ENCODE measurements around the gene TP63. TPM values are rescaled to one million over a fixed set of nuclear protein-coding genes. Genes with fewer than 3 reads are reported as not detected.
A peak's percentile ranks its signal among the peaks of the same experiment; 100 is the strongest.

TP63 gene
- total RNA-seq, 1 experiment from 2014 or later, result 1.7 TPM

DNA sequence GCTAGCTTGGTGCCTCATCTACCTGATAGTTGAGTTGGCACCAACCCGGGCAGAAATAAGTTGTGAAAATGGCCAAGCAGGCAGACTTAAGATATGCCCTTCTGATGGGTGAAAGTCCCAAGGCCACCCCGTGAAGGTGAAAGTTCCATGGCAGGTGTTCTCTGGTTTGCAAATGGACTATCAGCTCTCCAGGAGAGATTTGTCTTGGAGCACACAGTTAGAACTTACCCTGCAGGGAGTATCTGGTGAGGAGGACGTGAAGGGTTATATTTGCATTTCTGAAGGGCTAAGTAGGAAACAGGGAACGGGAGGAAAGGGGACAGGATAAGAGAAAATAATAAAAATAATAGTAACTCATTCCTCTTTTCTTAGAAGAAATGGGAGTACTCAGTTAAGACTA is 220.5 kb downstream of the TP63 start:
- no peak for DNase-seq (ENCODE audit: low spot score)

DNA sequence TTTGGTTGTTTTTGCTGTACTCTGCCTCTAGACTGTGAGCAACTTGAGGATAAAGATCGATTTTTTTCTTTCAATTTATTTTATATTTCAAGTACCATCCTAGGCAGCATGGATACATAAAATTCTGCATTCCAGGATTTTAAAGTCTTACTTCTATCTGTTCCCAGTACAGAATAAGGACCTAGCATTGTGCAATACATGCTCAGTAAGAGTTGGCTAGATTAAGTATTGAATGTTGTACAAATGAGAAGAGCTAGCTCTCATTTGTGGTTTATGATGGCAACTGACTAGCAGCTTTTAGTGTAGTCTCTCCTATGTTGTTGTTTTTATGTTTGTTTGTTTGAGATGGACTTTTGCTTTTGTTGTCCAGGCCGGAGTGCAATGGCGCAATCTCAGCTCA is 222.7 kb downstream of the TP63 start:
- DNase-seq (ENCODE audit: low spot score), result no peak

DNA sequence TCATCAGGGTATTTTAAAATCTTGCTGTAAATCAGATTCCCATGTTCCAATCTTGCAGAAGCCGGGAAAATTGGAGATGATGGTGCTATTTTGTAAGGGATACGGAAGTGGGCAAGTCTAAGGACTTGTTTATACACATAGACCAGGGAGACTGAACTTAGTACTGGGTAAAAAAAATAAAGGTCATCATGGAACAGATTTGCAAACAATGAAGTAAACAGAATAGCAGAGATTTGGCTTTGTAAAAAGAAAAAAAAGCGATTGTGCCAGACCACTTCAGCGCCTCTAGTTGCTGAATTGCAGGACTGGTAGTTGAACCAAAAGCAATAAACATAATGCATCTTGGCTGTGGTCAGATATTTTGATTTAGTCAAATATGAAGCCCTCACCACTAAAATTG is 229.1 kb downstream of the TP63 start:
- DNase-seq (ENCODE audit: low spot score), result no peak

DNA sequence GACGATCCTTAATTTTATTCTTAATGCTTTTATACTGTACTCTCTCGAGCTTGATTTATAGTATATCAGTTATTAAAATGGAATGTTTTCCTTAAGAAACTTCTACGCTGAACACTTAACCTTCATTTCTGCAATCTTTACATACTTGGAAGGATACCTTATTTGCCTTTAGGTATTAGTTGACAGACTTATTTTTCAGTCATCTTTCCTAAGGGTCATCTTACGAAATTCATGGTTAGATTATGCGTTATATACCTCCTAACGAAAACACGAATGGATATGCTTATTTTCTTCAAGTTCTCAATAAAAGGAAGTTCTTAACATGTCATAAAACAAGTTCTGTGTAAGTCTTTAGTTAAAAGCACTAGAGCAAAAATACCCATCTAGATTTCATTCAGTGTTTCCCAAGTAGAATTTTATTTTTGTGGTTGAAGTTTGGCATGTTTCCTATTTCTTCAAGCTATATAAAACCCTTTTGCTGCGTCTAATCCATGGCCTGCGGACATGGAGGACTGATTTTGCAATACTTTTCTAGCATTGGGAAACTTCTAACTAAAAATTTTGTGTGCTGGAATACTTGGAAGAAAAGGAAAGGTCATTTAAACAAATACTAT is 231.3 kb downstream of the TP63 start:
- DNase-seq (ENCODE audit: low spot score), result peak; percentile 77

DNA sequence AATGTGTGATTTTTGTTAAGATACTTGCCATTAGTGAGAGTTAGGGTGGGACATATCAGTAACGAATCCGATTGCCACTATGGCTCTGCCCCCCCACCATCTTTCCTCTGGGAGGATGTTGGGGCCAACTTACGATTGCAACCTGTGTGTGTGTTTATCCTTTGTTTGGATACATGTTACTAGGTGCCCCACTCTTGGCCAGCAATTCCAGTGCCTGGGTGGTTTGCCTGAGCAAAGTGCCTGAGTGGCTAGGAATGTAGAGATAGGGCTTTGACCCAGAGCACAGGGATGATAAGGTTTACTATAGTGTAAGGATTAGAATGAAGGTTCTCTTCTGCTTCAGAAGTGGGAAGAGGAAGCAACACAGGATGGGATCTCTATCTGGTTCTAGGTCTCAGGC is 231.8 kb downstream of the TP63 start:
- DNase-seq (ENCODE audit: low spot score), result peak; percentile 64

DNA sequence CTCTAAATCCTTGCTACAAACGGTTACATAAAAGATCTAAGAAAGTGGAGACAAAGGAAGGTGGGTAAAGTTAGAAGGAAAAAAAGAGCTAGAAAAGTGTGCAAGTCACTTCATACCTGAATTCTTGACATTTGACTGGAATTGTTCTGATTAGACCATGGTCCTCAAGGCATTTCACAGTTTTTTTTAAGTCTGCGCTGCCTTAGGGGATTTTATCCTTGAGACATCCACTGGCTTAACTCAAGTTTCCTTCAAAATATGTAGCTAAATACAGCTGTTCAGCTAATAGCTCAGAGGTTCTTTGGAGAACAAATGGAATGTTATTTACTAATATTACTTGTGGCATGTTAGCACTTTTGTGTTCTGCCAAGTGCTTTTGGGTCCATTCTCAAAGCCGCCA is 236.9 kb downstream of the TP63 start:
- DNase-seq (ENCODE audit: low spot score), result no peak

DNA sequence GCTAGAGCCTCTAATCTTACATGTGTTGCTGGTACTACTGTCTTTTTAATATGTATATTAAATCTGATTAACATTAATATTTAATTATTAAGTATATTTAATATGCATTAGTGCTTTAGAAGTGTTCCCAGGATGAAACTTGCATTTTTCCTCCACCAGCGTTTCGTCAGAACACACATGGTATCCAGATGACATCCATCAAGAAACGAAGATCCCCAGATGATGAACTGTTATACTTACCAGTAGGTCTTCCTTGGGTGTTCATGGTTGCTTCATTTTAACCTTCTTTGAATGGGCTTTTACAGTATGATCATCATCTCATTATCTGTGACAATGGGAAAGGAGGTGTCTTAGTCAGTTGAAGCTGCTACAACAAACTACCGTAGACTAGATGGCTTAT is 238.0 kb downstream of the TP63 start:
- no peak for DNase-seq (ENCODE audit: low spot score)

DNA sequence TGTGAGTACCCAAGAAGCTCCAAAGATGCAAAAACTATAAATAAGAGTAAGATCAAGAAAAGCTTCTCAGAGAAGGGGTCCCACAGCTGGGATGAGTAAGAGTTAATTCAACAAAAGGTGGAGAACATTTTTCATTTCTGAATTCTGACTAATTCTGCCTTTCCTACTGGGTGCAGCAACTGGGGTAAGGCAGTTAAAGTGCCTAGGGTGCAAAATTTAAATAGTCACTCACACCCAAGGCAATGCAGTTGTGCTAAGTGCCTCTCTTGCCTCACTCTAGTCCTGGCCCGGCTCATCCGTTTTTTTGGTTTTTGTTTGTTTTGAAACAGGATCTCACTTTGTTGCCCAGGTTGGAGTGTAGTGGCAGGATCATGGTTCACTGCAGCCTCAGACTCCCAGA is 240.2 kb downstream of the TP63 start:
- no peak for DNase-seq (ENCODE audit: low spot score)

DNA sequence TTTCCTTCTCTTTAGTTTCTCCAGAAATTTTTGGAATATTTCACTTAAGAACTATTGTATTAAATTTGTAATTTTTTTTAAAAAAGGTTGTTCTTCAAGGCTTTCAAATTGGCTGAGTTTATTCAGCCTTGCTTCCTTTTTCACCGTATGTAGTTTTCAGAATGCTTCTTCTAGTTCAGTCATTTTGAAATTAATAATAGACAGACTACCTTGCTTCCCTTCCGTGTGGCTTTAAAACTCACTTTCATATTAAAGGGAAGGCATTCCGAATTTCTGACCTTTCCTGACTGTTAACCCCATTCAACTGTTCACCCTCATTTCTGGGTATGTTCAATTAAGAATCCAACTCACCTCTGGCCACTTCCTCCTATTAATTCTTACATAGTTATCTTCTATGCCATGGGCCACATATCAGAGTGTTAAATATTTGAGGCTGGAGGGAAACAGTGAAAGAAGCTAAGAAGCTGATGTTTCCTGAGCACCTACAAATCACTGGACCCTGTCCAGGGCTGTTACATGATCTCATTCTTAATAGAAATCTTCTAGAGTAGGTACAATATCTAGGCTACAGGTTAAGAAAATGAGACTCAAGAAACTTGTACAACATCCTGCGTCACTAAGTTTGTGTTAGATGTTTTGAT is 252.0 kb downstream of the TP63 start:
- no peak for DNase-seq (ENCODE audit: low spot score)

DNA sequence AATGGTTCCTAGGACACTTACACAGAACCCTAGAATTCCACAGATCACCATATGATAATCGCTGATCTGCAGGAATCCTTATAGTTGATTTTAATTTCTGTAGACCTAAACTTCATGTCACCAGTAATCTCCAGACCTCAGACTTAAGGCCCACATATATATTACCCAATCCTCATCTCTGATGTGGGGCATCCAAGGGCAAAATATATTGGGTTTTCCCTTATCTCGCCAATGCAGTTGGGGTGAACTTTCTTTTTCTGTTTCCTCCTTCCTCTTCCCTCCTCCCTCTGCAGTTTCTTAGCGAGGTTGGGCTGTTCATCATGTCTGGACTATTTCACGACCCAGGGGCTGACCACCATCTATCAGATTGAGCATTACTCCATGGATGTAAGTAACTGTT is 259.3 kb downstream of the TP63 start:
- DNase-seq (ENCODE audit: low spot score), result no peak

DNA sequence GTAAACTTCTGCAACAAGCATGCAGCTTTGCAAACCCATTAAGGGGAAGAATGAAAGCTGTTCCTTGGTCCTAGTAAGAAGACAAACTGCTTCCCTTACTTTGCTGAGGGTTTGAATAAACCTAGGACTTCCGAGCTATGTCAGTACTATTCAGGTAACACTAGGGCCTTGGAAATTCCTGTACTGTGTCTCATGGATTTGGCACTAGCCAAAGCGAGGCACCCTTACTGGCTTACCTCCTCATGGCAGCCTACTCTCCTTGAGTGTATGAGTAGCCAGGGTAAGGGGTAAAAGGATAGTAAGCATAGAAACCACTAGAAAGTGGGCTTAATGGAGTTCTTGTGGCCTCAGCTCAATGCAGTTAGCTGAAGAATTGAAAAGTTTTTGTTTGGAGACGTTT is 265.3 kb downstream of the TP63 start:
- DNase-seq (ENCODE audit: low spot score), result no peak

DNA sequence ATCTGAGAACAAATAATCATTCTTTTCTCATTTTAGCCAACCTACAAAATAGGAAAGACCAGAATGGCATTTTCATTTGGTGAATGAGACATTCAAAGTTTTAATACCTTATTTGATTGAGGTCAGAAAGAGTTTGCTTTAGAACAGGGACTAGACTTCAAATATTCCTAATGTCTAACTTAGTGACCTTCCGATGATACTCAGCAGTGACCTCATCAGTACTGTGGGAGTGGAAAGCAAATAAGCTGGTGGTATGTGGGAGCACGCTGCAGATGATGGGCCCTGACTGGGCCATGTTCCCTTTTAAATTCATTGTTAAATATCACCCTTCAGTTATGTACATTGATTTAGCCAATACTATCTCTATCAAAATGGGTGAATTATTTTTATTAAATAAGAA is 266.2 kb downstream of the TP63 start:
- DNase-seq (ENCODE audit: low spot score), result no peak

DNA sequence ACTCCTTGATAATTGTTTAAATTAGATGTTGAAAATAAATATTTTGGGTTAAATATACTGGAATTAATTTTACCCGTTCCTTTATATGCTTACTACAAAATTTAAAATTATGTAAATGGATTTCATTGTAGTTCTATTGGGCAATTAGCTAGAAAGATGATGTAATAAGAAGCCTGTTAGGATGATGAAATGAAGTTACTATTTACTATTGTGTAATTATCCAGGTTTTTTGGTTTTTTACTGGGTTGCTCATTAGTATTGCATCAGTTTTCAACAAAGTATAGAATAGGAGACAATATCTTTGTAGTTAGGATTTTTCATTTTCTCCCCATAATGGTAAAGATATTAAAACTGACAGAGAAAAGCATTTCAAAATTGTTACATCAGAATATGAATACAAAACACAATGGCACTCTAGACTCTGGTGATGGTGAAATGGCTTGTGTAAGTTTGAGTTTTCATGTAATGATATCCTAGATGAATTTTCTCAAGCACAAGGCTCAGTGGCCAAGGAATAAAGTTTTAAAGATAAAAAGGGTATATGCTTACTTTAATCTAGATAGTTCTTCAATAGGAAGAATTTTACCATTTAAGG is 267.5 kb downstream of the TP63 start:
- no peak for DNase-seq (ENCODE audit: low spot score)

DNA sequence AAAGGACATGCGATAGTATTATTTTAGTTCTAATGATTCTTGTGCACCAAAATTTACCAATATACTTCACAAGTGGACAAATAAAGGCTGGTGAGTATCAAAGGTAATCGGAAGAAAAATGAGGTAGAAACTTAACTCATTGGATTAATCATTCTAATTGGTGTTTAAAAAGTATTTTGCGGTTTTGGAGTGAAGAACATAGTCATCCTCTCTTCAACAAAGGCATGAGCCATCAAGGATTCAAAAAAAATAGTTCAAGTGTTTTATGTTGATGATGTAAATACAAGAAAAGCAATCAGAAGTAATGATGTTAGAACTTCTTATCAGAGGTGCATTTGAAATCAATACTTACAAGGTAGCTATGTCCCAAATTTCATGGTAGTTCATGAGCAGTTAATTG is 268.0 kb downstream of the TP63 start:
- no peak for DNase-seq (ENCODE audit: low spot score)

DNA sequence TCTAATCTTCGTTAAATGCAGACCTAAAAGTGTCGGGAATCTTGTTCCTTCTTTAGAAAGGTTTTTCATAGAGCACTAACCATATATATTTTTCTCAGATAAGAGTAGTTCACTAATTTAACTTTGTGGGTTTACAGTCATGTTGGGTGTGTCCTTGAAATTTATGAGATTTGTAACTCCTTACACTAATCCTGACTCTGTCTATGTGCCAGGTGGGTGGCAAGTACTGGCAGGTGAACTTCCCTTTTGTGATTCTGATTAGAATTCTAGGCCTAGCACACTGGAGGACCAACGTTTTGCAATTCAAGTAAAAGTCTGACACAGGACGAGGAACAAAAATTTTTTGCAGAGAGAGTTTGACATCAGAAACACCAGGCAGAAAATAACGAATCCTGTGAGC is 269.4 kb downstream of the TP63 start:
- no peak for DNase-seq (ENCODE audit: low spot score)

DNA sequence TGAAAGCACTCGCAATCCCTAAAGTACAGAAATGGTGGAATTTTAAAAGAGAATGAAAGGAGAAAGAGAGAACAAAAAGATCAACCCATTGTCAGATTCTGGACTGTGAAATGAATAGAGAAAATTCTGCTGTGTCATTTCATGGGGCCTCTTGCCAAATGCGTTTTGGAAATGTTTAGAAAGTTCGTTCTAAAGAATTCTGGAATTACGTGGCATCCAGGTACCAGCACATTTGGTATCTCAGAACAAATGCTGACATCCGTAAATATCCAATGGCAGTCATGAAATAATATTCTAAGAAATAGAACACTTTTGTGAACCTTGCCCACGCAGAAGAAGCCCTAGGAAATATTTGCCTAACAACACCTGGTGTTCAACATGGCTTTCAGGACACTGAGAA is 270.3 kb downstream of the TP63 start:
- DNase-seq (ENCODE audit: low spot score), result no peak

DNA sequence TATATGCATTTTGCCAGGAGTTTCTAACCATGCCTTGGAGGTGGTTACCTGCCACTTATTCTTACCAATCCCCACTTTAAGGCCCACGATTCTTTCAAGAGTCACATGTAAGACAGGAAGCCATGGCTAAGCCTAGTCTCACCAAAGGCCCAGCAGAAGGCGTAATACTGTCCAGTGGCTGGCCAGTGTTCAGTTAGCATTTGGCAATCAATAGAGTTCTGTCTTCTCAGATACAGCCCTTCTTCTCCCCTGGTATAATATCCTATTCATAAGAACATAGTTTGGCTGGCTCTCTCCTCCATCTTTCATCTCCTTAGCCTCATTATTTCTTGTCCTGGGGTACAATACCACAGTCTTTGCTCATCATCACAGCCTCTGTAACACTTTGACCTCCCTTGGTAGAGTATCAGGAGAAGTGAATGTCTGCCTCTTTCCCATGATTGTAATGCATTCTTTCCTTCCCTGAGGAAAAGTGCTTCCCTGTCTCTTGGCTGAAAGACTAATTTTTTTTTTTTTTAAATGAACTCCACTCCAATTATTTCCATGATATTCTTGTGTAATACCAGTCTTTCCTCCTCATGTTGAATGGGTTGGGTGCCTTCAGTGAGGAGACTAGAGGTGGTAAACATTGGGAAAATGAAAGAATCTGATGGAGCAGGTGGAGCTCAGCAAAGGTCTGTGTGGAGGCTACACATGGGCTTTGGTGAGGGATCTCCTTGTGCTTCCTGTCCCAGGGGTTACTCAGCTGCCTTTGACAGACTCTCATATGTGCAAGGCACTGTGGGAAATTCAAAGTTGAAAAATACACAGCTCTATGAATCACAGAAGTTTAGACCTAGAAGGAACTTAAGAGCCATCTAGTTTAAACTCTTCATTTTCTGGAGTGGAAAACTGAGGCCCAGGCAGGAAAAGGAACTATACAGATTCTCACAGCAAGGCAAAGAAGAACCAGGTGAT is 271.3 kb downstream of the TP63 start:
- no peak for DNase-seq (ENCODE audit: low spot score)

DNA sequence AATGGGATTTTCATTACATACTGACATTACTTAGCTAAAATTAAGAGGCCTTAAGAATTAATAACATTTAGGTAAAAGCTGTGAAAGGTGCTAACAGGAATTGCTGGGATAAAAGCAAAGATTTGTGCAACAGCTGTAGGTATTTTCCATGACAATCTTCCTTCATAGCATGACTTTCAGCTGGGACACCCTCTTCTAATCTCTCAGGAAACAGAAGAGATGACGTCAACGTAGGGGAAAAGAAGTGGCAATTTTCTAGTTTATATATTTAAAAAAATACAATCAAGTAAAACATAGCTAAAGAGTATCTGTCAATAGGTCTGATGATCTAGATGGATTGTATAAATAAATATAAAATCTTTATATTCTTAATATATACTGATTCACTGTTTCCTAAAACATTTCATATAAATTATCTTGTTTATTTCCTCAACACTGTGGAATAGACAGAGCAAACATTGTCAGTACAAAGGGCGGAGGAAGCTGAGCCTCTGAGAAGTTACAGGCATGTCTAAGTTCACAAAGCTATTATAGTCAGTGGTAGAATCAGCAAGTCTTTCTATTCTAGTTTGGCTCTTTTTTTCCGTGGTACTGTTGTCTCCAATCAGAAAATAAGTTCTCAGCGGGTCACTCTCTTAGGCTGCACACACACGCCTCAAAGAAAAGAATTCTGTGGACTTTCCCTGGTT is 272.5 kb downstream of the TP63 start:
- no peak for DNase-seq (ENCODE audit: low spot score)

DNA sequence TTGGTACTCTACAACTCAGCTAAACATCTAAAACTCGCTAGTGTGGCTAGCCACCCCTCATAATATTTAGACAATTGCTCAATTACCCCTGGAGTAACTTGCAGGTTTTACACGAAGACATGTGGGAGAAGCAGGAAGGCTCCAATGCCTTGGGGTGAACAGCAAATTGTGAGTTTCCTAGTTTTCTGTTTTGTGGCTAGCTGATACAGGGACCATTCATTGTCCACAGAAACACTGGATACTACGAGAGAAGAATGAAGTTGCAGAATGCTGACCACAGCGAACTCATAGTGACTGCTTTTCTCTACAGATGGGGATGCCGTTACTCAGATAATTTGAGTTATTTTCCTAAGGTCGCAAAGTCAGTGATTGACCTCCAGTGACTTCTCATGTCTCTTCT is 276.6 kb downstream of the TP63 start:
- DNase-seq (ENCODE audit: low spot score), result no peak

DNA sequence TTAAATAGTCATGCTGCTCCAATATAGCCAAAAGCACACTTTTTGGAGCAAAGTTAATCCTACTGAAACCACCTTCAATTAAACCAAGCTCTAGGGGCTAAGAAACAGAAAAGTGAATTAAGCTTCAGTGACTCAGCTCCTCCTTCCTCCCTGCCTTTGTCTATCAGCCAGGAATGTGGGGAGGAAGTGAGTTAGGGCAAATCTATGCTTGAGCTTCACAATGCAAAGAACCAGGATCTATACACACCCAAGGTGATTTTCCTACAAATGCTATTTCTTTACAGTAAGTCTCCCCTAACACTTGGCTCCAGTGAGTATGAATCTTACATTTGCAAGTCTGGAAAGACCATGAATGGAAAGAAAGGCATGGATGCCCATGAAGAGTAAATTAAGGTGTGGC is 277.5 kb downstream of the TP63 start:
- no peak for DNase-seq (ENCODE audit: low spot score)

DNA sequence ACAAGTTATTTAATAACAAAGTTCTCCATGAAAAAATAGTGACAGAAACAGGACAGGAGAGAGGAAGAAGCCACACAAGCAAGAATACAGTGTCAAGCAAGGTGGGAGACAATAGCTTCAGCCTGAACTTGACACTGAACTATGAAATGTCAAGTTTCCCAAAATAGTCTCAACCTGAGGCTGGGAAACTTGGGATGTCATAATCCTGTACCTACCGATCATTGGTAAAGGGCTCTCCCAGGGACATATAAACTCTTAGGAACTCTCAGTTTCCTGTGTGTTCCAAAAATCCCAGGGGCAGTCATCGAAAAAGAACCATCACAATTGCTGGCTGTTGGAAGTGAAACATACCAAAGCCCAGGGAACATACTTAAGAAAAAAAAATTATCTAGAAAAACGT is 277.9 kb downstream of the TP63 start:
- DNase-seq (ENCODE audit: low spot score), result no peak

DNA sequence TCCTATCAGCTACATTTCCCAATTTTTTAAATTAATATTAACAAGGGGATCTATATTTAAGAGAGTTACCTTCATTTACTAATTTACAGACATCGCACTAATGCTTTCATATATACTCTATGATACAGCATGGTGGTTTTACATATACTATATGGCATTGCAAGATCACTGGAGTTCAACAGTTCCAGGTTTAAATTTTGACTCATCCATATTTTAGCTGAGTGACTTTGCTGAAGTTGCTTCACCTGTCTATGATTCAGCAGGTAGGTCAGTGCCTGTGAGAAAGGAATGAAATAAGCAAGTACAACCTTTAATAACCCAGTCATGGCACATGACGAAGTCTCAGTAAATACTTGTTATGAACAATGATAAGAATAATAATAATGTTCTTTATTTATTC is 278.4 kb downstream of the TP63 start:
- DNase-seq (ENCODE audit: low spot score), result no peak

All from H4 (cell line).